ENCODE data around the gene DNAJC15. TPM values are rescaled to one million over a fixed set of nuclear protein-coding genes. Genes with fewer than 3 reads are reported as not detected.
"Not testable (repeated sequence)": the region's sequence is repeated elsewhere in the genome, so short reads cannot be mapped to it uniquely, and the experiment has no call there.

Gene DNAJC15
- total and polyA plus RNA-seq, 2 donors (not counting 1 experiment from before 2014, with no cell fraction given): 18.5 to 34.6 TPM

DNA sequence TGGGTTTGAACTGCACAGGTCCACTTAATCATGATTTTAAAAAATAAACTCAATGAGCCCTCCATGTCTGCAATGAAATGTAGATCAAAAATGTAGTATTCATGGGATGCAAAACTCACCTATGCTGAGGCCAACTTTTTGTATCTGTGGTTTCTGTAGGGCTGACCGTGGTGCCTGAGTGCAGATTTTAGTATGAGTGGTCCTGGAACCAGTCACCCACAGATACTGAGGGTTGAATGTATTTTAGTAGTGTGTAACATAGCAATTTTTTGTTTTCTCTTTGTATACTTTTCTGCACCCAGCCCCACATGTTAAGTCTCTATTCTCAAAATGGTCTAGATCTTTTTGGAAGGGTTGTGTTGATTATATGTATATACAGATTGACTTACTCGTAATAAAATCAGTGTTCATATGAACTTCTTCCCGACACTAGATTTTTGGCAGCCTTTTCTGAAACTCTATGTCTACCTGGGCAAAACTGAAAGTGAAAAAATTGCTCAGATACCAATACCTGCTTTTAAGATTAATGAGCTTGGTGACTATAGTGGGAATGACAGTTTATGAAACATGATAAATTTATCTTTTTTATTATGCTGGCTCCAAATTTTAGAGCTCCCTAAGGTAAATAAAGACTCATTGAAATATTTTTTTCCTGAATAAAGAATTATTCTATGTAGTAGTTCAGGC lies 51.6 kb downstream of the DNAJC15 start:
- Histone ChIP-seq H3K4me2 (ENCODE audit: extremely low read depth, insufficient read depth, low read length) (no peak overlapping the region), H4K20me1 (ENCODE audit: control insufficient read depth, extremely low read depth, insufficient read depth, low read length) (no peaks in the 10 kb centered on the region), H3K9me3 (ENCODE audit: control insufficient read depth, insufficient read depth, low read depth, low read length) (no peaks in the 10 kb centered on the region), H3K4me3 (replicated peaks in 1 of 4; ENCODE audit: control extremely low read depth in 1 of 4, insufficient read depth in 1 of 4, low read depth in 3 of 4, low read length in 4 of 4) (no peak overlapping the region), H3K79me2 (ENCODE audit: control insufficient read depth, insufficient read depth, low read length) (peaks cover 2% of the 10 kb centered on the region), H3K27ac (ENCODE audit: insufficient read depth, low read length) (no peak overlapping the region), H3K36me3 (ENCODE audit: control insufficient read depth, insufficient read depth, low read length) (no peaks in the 10 kb centered on the region), H3K9ac (ENCODE audit: insufficient read depth, low read length) (no peak overlapping the region), H2AFZ (ENCODE audit: low read length) (no peak overlapping the region), H3K27me3 (ENCODE audit: control insufficient read depth, insufficient read depth, low read length) (no peaks in the 10 kb centered on the region), H3K4me1 (ENCODE audit: control insufficient read depth, extremely low read depth, insufficient read depth, low read length) (no peaks in the 10 kb centered on the region)
- no peak for DNase-seq (ENCODE audit: low read depth in 2 of 2)
- no peak for TF ChIP-seq EZH2 (IDR thresholded peaks at IDR 0.05; ENCODE audit: low read length, missing control alignments)

DNA sequence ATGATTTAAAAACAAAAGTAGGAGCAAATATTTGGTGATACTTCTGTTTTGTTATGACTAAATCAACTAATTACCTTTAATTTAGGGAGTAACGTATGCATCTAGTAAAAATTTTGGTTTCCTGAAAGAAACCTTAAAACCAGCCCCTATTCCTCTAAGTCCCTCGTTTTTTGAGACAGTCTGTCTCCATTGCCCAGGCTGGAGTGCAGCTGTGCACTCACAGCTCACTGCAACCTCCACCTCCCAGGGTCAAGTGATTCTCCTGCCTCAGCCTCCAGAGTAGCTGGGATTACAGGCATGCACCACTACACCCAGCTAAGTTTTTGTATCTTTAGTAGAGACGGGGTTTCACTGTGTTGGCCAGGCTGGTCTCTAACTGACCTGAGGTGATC lies 52.1 kb downstream of the DNAJC15 start:
- H3K4me3 ChIP-seq (replicated peaks in 1 of 4; ENCODE audit: control extremely low read depth in 1 of 4, insufficient read depth in 1 of 4, low read depth in 3 of 4, low read length in 4 of 4); H3K9ac ChIP-seq (ENCODE audit: insufficient read depth, low read length); H3K4me2 ChIP-seq (ENCODE audit: extremely low read depth, insufficient read depth, low read length); H3K4me1 ChIP-seq (ENCODE audit: control insufficient read depth, extremely low read depth, insufficient read depth, low read length); H2AFZ ChIP-seq (ENCODE audit: low read length); H3K79me2 ChIP-seq (ENCODE audit: control insufficient read depth, insufficient read depth, low read length); H3K27ac ChIP-seq (ENCODE audit: insufficient read depth, low read length); H4K20me1 ChIP-seq (ENCODE audit: control insufficient read depth, extremely low read depth, insufficient read depth, low read length); H3K9me3 ChIP-seq (ENCODE audit: control insufficient read depth, insufficient read depth, low read depth, low read length); H3K27me3 ChIP-seq (ENCODE audit: control insufficient read depth, insufficient read depth, low read length); DNase-seq (ENCODE audit: low read depth in 2 of 2); H3K36me3 ChIP-seq (ENCODE audit: control insufficient read depth, insufficient read depth, low read length): not testable (repeated sequence)

DNA sequence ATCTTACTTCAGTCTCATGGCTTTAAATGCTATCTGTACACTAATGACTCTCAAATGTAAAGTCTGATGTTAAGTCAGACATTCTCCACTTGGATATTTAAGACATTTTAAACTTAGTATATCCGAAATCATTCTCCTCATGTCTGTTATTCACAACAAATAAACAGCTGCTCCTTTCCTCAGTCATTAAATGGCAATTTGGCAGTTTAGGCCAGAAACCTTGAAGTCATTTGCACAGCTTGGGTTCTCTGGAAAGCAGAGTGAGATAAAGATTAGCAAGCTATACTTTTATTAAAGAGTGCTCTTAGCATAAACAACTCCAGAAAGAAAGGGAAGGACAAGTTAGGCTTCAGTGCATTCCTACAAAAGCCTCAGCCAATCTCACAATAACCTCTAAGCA lies 53.7 kb downstream of the DNAJC15 start:
- Histone ChIP-seq H3K4me2 (ENCODE audit: extremely low read depth, insufficient read depth, low read length) (no peak overlapping the region), H2AFZ (ENCODE audit: low read length) (no peak overlapping the region), H3K9me3 (ENCODE audit: control insufficient read depth, insufficient read depth, low read depth, low read length) (no peaks in the 10 kb centered on the region), H3K4me3 (replicated peaks in 1 of 4; ENCODE audit: control extremely low read depth in 1 of 4, insufficient read depth in 1 of 4, low read depth in 3 of 4, low read length in 4 of 4) (no peak overlapping the region), H3K9ac (ENCODE audit: insufficient read depth, low read length) (no peak overlapping the region), H3K79me2 (ENCODE audit: control insufficient read depth, insufficient read depth, low read length) (peaks cover 2% of the 10 kb centered on the region), H4K20me1 (ENCODE audit: control insufficient read depth, extremely low read depth, insufficient read depth, low read length) (no peaks in the 10 kb centered on the region), H3K4me1 (ENCODE audit: control insufficient read depth, extremely low read depth, insufficient read depth, low read length) (no peaks in the 10 kb centered on the region), H3K27me3 (ENCODE audit: control insufficient read depth, insufficient read depth, low read length) (no peaks in the 10 kb centered on the region), H3K27ac (ENCODE audit: insufficient read depth, low read length) (no peak overlapping the region), H3K36me3 (ENCODE audit: control insufficient read depth, insufficient read depth, low read length) (no peaks in the 10 kb centered on the region)
- no peak for DNase-seq (ENCODE audit: low read depth in 2 of 2)
- TF ChIP-seq, protein P1, sequence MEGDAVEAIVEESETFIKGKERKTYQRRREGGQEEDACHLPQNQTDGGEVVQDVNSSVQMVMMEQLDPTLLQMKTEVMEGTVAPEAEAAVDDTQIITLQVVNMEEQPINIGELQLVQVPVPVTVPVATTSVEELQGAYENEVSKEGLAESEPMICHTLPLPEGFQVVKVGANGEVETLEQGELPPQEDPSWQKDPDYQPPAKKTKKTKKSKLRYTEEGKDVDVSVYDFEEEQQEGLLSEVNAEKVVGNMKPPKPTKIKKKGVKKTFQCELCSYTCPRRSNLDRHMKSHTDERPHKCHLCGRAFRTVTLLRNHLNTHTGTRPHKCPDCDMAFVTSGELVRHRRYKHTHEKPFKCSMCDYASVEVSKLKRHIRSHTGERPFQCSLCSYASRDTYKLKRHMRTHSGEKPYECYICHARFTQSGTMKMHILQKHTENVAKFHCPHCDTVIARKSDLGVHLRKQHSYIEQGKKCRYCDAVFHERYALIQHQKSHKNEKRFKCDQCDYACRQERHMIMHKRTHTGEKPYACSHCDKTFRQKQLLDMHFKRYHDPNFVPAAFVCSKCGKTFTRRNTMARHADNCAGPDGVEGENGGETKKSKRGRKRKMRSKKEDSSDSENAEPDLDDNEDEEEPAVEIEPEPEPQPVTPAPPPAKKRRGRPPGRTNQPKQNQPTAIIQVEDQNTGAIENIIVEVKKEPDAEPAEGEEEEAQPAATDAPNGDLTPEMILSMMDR (conservative IDR thresholded peaks at IDR 0.05 in 1 of 2, IDR thresholded peaks at IDR 0.05 in 1 of 2; ENCODE audit: low read depth in 1 of 2, low read length in 2 of 2): no peak
- no peak for TF ChIP-seq EZH2 (IDR thresholded peaks at IDR 0.05; ENCODE audit: low read length, missing control alignments)

DNA sequence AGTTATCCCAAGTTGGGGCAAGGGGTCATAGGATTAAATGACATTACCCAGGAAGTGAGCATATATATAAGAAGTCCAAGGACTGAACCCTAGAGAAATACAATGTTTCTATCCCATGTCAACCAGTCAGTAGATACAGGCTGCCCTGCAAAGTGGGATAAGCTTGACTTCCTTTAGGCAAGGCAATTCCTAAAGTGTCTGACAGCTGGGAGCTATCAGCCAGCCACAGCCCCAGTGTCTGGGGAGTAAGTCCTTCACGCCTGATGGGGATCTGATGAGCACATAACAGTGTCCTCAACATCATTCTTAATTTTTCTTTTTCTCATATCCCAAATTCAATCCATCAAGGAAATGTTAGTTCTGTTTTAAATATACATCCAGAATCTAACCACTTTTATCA lies 54.1 kb downstream of the DNAJC15 start:
- Histone ChIP-seq H3K27ac (ENCODE audit: insufficient read depth, low read length) (no peak overlapping the region), H3K9me3 (ENCODE audit: control insufficient read depth, insufficient read depth, low read depth, low read length) (no peaks in the 10 kb centered on the region), H3K4me2 (ENCODE audit: extremely low read depth, insufficient read depth, low read length) (no peak overlapping the region), H3K9ac (ENCODE audit: insufficient read depth, low read length) (no peak overlapping the region), H3K27me3 (ENCODE audit: control insufficient read depth, insufficient read depth, low read length) (no peaks in the 10 kb centered on the region), H3K4me1 (ENCODE audit: control insufficient read depth, extremely low read depth, insufficient read depth, low read length) (no peaks in the 10 kb centered on the region), H2AFZ (ENCODE audit: low read length) (no peak overlapping the region), H4K20me1 (ENCODE audit: control insufficient read depth, extremely low read depth, insufficient read depth, low read length) (no peaks in the 10 kb centered on the region), H3K79me2 (ENCODE audit: control insufficient read depth, insufficient read depth, low read length) (peaks cover 2% of the 10 kb centered on the region), H3K36me3 (ENCODE audit: control insufficient read depth, insufficient read depth, low read length) (no peaks in the 10 kb centered on the region), H3K4me3 (replicated peaks in 1 of 4; ENCODE audit: control extremely low read depth in 1 of 4, insufficient read depth in 1 of 4, low read depth in 3 of 4, low read length in 4 of 4) (no peak overlapping the region)
- DNase-seq (ENCODE audit: low read depth in 2 of 2): no peak
- no peak for TF ChIP-seq EZH2 (IDR thresholded peaks at IDR 0.05; ENCODE audit: low read length, missing control alignments)
- TF ChIP-seq, protein P1 (conservative IDR thresholded peaks at IDR 0.05 in 1 of 2, IDR thresholded peaks at IDR 0.05 in 1 of 2; ENCODE audit: low read depth in 1 of 2, low read length in 2 of 2): no peak

Data from fibroblast of lung (primary cell).